GM19238 (cell line): ENCODE measurements around the gene ABLIM3.

Experiments used
- DNase-seq: peaks from one replicate; pipeline ENCODE4 v3.0.0; 2011; ENCODE audit warnings: low spot score; ENCODE audit not compliant: insufficient read length

The ABLIM3 gene

DNA sequence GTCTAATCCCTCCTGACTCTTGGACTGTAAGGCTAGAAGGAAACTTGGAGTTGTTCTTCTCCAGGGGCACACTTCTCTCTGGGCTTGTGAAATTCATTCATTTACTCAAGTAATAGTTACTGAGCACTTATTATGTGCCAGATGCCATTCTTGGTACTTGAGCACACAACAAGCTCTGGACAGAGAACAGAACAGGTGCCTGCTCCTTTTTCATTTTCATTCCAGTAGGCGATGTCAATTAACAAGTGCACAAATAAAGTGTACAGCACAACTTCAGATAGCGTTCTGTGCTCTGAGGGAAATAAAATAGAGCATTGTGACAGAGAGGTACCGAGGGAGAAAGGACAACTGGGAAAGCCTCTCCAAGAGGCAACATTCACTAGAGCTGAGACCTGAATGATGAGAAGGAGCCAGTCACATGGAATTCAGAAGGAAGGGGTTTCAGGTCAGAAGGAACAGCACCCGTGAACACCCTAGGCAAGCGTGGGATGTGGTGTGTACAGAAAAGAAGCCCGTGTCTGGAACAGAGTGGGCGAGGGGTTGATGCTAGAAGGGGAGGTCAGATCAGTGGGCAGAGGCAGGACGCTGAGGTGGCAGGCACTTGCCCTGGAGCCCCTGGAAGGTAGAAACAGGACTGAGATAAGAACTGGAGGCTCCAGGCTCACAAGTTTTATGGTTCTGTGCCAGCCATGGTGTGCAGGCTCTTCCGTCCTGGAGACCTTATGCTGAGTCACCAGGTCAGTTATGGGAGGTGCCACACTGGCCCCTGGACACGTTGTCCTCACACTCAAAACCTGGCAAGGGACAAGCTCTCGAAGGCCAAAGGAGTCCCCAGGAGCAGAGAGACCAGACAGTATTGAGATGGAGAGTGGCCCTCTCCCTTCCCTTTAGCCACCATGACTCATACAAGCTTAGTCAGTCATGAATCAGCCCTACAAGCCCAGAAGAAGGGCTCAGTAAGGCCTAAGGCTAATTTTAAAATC is 7.2 kb upstream of the ABLIM3 start:
- no peak for DNase-seq

DNA sequence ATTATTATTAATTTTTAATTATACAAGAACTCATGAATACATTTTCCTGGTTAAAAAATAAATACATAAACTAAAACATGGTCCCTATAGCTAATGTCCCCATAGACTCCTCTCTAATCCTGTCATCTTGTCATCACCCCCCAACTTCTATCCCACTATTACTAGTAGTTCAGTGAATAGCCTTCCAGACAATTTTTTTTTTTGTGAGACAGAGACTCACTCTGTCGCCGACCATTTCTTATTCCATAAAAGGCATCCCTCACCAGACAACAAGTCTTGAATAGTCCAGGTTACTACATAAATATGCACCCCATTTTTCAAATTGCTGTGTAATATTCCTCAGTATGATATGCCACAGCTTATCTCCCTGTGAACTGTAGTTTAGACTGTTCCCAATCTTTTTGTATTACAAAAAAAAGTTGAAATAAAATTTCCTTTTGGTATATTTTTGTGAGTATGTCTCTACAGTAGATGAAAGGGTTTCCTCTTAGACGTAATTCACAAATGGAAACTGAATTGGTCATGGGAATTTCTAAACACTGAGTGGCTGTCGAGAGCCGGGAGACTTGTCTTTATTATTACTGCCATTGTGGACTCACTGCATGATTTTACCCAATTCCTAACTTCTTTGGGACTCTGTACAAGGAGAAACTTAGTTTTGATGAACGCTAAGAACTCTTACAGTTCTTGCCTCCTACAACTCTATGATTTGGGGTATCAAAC is 6.4 kb upstream of the ABLIM3 start:
- no peak for DNase-seq

- DNase-seq = no peak
Measured at GRCh38 chr5:149135536-149136201, 5.6 kb upstream of the ABLIM3 start.

DNA sequence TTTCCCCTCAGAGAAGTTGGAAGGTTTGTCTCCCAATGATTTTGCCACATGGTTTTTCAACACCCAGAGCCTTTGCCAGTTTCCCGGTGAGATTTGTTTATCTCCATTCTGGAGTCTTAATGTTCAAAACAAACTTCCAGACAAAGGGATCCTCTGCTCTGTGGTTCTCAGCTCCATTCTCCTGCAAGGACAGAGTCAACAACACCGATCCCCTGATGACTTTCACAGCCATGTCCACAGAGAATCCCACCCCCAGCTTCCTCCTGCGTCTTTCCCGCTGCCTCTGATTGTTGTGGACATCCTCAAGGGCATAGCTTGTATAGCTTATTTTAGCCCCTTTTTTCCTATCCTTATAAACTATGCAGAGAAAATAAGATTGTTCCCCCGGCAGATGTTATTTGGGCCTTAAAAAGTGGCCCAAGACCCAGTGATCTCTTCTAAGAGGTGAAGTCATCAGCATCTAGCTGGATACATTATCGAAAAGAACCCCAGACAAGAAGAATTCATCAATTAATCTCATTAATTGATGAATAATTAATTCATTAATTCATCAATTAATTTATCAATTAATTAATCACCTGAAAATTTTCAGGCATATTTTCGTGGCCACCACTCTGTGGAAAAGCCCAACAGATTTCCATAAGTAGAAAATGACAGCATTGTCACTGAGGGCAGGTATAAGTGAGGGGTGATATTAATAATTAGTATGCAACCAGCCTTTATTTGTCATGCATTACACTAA is 2.9 kb upstream of the ABLIM3 start:
- DNase-seq = no peak

DNA sequence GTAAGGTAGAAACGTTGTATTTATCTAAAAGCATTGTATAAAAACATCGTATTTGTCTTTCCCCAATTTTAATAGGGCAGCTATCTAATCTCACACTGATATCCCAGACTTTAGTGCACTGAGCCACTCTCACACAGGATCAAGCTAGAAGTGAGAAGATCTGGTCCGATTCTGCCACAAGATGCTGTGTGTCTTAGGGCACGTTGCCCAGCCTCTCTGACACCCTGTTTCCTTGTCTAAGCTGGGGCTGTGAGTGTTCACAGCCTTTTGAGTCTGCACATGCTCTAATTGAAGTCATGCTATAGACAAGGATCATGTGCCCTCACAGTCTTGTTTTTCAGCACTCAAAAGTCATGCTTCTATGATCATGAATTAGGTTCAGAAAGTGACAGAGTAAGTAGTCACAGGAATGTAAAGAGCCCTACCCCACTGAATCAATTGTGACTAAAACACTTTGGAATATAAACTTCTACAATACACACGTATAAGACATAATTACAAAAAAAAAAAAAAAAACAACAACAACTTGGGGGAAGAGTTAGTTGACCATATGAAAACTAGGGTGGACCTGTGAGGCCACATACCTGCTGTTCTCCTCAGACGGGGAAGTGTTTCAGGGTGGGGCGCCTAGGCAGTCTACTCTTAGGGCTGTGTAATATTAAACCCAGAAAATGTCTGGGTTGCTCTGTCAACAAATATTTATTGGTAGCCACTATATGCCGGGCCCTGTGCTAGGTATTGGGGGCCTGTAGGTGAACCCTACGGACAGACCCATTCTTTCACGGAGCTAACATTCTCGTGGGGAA is 893 bp upstream of the ABLIM3 start:
- DNase-seq = no peak

DNA sequence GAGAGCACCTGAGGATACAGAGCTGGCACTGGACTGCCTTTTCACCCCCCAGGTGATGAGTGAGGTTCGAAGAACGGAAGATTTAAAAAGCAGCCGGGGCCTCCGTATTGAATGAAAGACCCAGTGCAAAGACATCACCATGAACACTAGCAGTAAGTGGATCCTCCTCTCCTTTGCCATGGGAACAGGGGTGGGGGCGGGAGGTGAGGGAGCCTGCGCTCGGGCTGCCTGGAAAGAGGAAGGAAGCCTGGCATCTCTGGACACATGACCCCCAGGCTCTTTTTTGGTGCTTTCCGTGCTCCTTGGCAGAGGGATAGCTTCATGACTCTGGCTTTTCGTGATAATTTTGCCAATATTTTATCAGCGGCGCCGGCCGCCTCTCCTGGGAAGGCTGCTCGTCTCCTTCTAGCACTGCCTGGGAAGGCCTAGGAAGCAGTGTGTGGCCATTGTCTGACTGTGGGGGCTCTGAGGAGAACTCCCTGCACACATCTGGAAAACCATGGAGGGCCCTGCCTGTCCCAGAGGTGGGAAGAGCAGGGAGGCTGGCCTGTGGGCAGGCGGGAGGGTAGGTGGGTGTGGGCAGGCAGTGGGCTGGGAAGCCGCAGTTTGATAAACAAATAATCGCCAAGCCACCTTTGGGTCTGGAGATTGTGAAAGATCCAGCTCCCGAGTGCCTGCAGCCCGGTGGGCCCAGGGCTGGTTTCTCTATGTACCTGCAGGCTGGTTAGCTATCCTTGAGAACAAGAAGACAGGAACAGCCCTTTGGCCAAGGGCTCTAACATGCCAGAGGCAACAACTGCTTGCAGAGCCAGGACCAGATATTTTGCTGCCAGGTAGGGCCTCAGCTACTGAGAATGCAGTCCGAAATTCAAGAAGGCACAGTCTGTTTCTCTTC is 911 bp downstream of the ABLIM3 start:
- DNase-seq = no peak

DNA sequence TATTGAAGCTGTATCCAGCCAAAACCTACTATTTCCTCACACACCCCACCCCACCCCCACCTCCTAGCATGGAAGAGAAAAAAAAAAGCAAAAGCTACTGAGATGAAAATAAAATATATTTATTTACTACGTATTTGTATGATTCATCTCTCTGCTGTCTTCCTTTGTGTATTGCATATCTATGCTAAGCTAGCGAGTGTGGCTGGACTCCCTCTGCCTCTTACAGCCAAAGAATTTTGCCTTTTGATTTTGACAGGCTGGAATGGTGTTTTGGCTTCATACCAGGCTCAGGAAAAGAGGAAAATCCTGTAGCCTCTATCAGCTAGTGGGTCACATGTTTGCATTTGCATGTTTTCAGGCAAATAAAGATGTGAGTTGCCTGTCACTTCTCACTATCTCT is 2.2 kb downstream of the ABLIM3 start:
- DNase-seq = no peak

DNA sequence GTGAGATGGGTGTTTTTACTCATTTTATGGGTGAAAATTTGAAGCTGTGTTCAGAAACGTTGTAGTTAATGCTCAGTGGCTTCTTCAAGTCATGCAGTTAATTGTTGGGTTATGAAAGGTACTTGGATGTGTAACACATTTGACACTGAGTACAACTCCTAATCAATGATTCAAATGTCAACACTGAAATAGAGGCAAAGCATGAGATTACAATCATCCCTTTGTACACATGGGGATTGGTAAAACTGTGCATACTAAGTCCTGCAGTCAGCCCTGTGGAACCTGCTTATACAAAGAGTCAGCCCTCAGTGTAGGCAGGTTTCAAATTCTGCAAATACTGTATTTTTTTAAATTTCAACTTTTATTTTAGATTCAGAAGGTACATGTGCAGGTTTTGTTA is 3.3 kb downstream of the ABLIM3 start:
- DNase-seq = no peak

GRCh38 chr5:149145138-149145537 is 3.8 kb downstream of the ABLIM3 start:
- no peak for DNase-seq

DNA sequence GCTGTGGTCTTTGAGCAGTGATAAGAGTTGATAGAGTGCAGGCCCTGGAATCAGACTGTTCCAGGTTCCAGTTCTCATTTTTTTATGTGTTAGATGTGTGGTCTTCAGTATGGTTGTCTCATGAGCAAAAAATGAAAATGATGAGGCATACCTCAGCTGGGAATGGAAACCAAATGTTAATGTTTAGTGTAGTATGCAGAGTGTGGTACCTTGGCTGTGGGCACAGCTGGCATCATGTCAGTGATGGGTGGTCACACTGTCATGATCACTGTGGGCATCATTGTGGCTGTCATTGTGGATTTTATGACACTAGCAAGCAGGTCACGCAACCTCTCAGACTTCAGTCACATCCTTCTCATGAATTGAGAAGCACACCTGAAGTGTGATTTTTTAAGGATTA is 6.4 kb downstream of the ABLIM3 start:
- no peak for DNase-seq

DNA sequence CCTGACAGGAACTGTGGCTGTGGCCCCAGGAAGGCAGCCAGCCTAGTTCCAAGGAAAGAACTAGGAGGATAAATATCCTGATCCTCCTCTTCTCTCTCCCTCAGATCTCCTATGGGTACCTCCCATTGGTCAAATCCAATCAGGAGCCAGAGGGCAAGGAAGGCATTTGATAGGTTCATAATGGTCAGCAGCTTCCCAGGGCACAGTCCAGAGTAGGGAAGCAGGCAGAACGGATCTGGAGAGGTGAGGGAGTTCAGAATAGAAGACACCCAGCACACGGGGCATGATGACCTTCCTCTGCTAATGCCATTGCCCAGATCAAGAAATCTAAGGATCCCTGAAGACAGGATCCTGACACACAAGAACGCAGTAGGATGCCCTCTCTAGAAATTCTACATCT is 8.6 kb downstream of the ABLIM3 start:
- no peak for DNase-seq

- no peak for DNase-seq
Measured at GRCh38 chr5:149150457-149150856, 9.2 kb downstream of the ABLIM3 start.

DNA sequence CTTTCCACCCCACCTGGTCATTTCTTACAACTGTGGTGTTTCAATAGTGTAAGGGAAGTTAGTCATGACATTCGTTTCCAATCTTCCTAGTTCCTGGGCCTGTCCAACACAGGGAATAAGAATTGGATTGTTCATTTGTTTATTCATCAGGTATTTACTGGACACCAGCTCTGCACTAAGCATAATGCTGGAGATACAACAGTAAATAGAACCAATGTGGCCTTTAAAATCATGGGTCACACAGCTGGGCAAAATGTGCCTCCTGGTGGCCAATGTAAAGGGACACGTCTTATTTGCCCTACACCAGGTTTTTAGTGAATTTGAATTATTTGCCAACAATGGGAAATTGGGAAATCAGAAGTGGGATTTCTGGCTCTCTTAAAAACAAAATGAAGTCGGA is 10.4 kb downstream of the ABLIM3 start:
- DNase-seq = no peak

- no peak for DNase-seq
Measured at GRCh38 chr5:149152317-149152746, 11.0 kb downstream of the ABLIM3 start.

DNA sequence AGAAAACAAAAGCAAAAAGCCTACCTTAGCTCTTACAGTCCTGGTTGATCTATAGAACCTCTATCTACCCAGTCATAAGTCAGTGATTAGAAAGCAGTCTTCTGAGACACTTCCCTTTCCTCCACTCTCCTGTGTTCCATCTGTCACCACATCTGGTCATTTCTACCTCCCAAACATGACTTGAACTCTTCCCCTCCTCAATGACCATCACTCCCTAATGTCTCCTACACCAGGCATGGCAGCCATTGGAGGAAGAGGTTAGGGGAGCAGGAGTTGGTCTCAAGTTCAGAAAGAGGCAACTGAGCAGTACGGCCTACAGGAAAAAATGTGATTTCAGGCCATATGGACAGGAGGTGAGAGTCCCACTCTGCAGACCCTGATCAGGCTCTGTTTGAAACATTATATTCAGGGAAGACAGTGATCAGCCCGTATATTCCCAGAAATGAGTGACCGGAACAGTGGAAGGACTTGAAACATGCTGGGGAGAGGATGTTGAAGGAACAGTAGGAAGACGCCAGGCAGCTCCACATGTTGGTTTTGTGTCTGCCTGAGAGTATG is 12.0 kb downstream of the ABLIM3 start:
- DNase-seq = no peak

- DNase-seq = no peak
Measured at GRCh38 chr5:149153751-149154610, 12.7 kb downstream of the ABLIM3 start.

- no peak for DNase-seq
Measured at GRCh38 chr5:149154650-149155049, 13.4 kb downstream of the ABLIM3 start.

GRCh38 chr5:149156435-149157083 is 15.3 kb downstream of the ABLIM3 start:
- no peak for DNase-seq
